K562 (cell line): ENCODE data around the gene CPTP. TPM values are rescaled to one million over a fixed set of nuclear protein-coding genes. Genes with fewer than 3 reads are reported as not detected.

ENCODE experiments used
- AFF1 ChIP-seq, 2 experiments: fragments of 450-650 bp; IDR thresholded peaks; 2 replicates each; pipeline ENCODE4 v1.6.1; 2018; ENCODE audit warnings: mild to moderate bottlenecking in 2 of 2, low read depth in 1 of 2; ENCODE audit not compliant: partially characterized antibody in 2 of 2
- ETS1 ChIP-seq: conservative IDR thresholded peaks from 2 replicates; pipeline ENCODE4 v1.6.1; 2011; ENCODE audit warnings: low read depth, mild to moderate bottlenecking, low read length; ENCODE audit not compliant: control insufficient read depth
- ETV5 ChIP-seq: sonication (generic); formaldehyde crosslinking; IDR thresholded peaks from 2 replicates; pipeline ENCODE4 v1.4.0; 2020; ENCODE audit warnings: low read depth, mild to moderate bottlenecking, missing genetic modification reagents
- NCOA6 ChIP-seq: fragments of 450-650 bp; IDR thresholded peaks from 2 replicates; pipeline ENCODE4 v1.6.1; 2017; ENCODE audit warnings: mild to moderate bottlenecking
- RCOR1 ChIP-seq, 2 experiments: IDR thresholded peaks; 2 replicates each; pipeline ENCODE4 v1.6.1; 2012; ENCODE audit warnings: low read depth in 2 of 2, low read length in 2 of 2, borderline replicate concordance in 1 of 2, improper control_type of control experiment in 1 of 2
- SETDB1 ChIP-seq: IDR thresholded peaks from one replicate; pipeline ENCODE4 v1.6.1; 2012; ENCODE audit warnings: low read length, control low read depth, inconsistent platforms
- TEAD1 ChIP-seq, 2 experiments: fragments of 450-650 bp in 1 of 2; sonication (generic) in 1 of 2; formaldehyde crosslinking; IDR thresholded peaks; 2 replicates each; pipeline versions ENCODE4 v1.4.0 to v1.8.0; 2020 to 2022; ENCODE audit warnings: mild to moderate bottlenecking in 2 of 2, missing genetic modification reagents in 1 of 2
- ZNF639 ChIP-seq, 2 experiments: fragments of 200-800 bp in 1 of 2; sonication (Bioruptor generic) in 1 of 2; sonication (generic) in 1 of 2; formaldehyde crosslinking in 1 of 2; IDR thresholded peaks in 1 of 2; conservative IDR thresholded peaks in 1 of 2; 2 replicates each; pipeline versions ENCODE4 v1.5.0 to v1.6.1; 2016 to 2020; ENCODE audit warnings: missing compliant biosample characterization in 1 of 2, missing genetic modification characterization in 1 of 2, missing genetic modification reagents in 1 of 2
- ZNF77 ChIP-seq: fragments of 250-450 bp; sonication (Bioruptor Pico); IDR thresholded peaks from 2 replicates; pipeline ENCODE4 v1.5.0; 2020
- polyA plus RNA-seq, 8 experiments: library from polyadenylated mRNA; depleted of rRNA in 4 of 8; stranded (reverse) in 5 of 8; unstranded in 3 of 8; fragments of >200 nt; fragmentation: Nextera tagmentation in 2 of 8; fragmentation: Illumina TruSeq in 1 of 8; extraction: Ambion mirVana in 2 of 8; extraction: Trizol in 1 of 8; gene quantifications; 2 replicates each; pipeline versions ENCODE4 v1.2.1 to v1.2.3, GENCODE V29; 2011 to 2014; ENCODE audit warnings: inconsistent platforms in 1 of 8, missing spikeins in 1 of 8
- total RNA-seq, 7 experiments: library from RNA; depleted of rRNA in 6 of 7; stranded (reverse); fragments of >200 nt in 6 of 7; fragmentation: Illumina TruSeq in 2 of 7; extraction: Trizol in 2 of 7; gene quantifications; 2 replicates each; pipeline versions ENCODE4 v1.2.1 to v1.2.3, GENCODE V29; 2011 to 2021; ENCODE audit warnings: low replicate concordance in 1 of 7
- TF ChIP-seq, protein P1 (sequence below): sonication (generic); formaldehyde crosslinking; IDR thresholded peaks from 2 replicates; pipeline ENCODE4 v1.8.0; 2022; ENCODE audit warnings: mild to moderate bottlenecking, missing genetic modification reagents
- TF ChIP-seq, protein P2 (sequence below): sonication (generic); formaldehyde crosslinking; IDR thresholded peaks from 2 replicates; pipeline ENCODE4 v1.8.0; 2022; ENCODE audit warnings: mild to moderate bottlenecking, missing genetic modification reagents
- TF ChIP-seq, protein P3 (sequence below): fragments of 450-650 bp; IDR thresholded peaks from 2 replicates; pipeline ENCODE4 v1.6.1; 2016; ENCODE audit warnings: borderline replicate concordance

The CPTP gene
- total and polyA plus RNA-seq, 9 of the 15 experiments (the other 6 are each of a cell fraction or from before 2014, with no cell fraction given), result 0.11 to 25.8 (median 3.5) TPM

- TF ChIP-seq, protein P1, sequence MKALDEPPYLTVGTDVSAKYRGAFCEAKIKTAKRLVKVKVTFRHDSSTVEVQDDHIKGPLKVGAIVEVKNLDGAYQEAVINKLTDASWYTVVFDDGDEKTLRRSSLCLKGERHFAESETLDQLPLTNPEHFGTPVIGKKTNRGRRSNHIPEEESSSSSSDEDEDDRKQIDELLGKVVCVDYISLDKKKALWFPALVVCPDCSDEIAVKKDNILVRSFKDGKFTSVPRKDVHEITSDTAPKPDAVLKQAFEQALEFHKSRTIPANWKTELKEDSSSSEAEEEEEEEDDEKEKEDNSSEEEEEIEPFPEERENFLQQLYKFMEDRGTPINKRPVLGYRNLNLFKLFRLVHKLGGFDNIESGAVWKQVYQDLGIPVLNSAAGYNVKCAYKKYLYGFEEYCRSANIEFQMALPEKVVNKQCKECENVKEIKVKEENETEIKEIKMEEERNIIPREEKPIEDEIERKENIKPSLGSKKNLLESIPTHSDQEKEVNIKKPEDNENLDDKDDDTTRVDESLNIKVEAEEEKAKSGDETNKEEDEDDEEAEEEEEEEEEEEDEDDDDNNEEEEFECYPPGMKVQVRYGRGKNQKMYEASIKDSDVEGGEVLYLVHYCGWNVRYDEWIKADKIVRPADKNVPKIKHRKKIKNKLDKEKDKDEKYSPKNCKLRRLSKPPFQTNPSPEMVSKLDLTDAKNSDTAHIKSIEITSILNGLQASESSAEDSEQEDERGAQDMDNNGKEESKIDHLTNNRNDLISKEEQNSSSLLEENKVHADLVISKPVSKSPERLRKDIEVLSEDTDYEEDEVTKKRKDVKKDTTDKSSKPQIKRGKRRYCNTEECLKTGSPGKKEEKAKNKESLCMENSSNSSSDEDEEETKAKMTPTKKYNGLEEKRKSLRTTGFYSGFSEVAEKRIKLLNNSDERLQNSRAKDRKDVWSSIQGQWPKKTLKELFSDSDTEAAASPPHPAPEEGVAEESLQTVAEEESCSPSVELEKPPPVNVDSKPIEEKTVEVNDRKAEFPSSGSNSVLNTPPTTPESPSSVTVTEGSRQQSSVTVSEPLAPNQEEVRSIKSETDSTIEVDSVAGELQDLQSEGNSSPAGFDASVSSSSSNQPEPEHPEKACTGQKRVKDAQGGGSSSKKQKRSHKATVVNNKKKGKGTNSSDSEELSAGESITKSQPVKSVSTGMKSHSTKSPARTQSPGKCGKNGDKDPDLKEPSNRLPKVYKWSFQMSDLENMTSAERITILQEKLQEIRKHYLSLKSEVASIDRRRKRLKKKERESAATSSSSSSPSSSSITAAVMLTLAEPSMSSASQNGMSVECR (CRISPR knock-in tag), result peak; percentile 92
- TF ChIP-seq NCOA6, result peak; percentile 93
- peak in 1 of 2 experiments; percentile 98 for TF ChIP-seq AFF1 (IDR thresholded peaks at IDR 0.05; ENCODE audit: low read depth in 1 of 2, partially characterized antibody in 2 of 2)
- TF ChIP-seq ETS1, result peak; percentile 74
- TF ChIP-seq, protein P2, sequence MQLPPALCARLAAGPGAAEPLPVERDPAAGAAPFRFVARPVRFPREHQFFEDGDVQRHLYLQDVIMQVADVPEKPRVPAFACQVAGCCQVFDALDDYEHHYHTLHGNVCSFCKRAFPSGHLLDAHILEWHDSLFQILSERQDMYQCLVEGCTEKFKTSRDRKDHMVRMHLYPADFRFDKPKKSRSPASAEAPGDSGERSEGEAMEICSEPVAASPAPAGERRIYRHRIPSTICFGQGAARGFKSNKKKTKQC (CRISPR knock-in tag), result peak; percentile 92
- no peak for TF ChIP-seq ZNF77 (CRISPR knock-in tag)
- TF ChIP-seq ZNF639 (CRISPR knock-in tag; conservative IDR thresholded peaks at IDR 0.05 in 1 of 2, IDR thresholded peaks at IDR 0.05 in 1 of 2), result peak in 1 of 2 experiments; percentile 94; a peak in 2 of 4 replicates
- TF ChIP-seq, protein P3, sequence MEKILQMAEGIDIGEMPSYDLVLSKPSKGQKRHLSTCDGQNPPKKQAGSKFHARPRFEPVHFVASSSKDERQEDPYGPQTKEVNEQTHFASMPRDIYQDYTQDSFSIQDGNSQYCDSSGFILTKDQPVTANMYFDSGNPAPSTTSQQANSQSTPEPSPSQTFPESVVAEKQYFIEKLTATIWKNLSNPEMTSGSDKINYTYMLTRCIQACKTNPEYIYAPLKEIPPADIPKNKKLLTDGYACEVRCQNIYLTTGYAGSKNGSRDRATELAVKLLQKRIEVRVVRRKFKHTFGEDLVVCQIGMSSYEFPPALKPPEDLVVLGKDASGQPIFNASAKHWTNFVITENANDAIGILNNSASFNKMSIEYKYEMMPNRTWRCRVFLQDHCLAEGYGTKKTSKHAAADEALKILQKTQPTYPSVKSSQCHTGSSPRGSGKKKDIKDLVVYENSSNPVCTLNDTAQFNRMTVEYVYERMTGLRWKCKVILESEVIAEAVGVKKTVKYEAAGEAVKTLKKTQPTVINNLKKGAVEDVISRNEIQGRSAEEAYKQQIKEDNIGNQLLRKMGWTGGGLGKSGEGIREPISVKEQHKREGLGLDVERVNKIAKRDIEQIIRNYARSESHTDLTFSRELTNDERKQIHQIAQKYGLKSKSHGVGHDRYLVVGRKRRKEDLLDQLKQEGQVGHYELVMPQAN, result peak; percentile 60; the same call in 1 of the 2 replicates
- peak in 1 of 2 experiments; percentile 56; a peak in 1 of 4 replicates for TF ChIP-seq TEAD1 (CRISPR knock-in tag; IDR thresholded peaks at IDR 0.05)
- no peak for TF ChIP-seq SETDB1
- TF ChIP-seq ETV5, result peak; percentile 52; the same call in 1 of the 2 replicates
- TF ChIP-seq RCOR1 (IDR thresholded peaks at IDR 0.05; ENCODE audit: borderline replicate concordance in 1 of 2, low read depth in 2 of 2, low read length in 2 of 2), result 0 out of 4 replicates have a peak, but pooled peaks of 1 of the 2 experiments have one; percentile 19
These were observed 10.2 kb downstream of the CPTP start (continued) for GRCh38 chr1:1334835-1335234.
